GM23338 (cell line): ENCODE results near the gene FKBP1A. TPM values are rescaled to one million over a fixed set of nuclear protein-coding genes. Genes with fewer than 3 reads are reported as not detected.

Experiments
- ATAC-seq: fragments of 200-7000 bp; cut with Tn5 transposase; 3 replicates; pipeline ENCODE4 v1.9.1; 2020
- DNase-seq: peaks from one replicate; pipeline ENCODE4 v3.0.0-alpha.2; 2015; ENCODE audit warnings: low spot score
- H2AFZ ChIP-seq: fragments of 200-600 bp; sonication (generic); 2 replicates; pipeline ENCODE4 v1.8.0; 2016; ENCODE audit warnings: antibody characterized with exemption, mild to moderate bottlenecking, moderate library complexity
- H3F3A ChIP-seq: fragments of 200-600 bp; sonication (generic); replicated peaks from 2 replicates; pipeline ENCODE4 v1.8.0; 2017; ENCODE audit warnings: antibody characterized with exemption, mixed run types, low read depth
- H3K27ac ChIP-seq: fragments of 200-600 bp; sonication (generic); 2 replicates; pipeline ENCODE4 v1.6.1; 2016; ENCODE audit warnings: low read depth
- H3K27me3 ChIP-seq: fragments of 200-600 bp; sonication (generic); 2 replicates; pipeline ENCODE4 v1.8.0; 2016; ENCODE audit warnings: mild to moderate bottlenecking, mixed run types, moderate library complexity; ENCODE audit not compliant: insufficient read depth
- H3K36me3 ChIP-seq: fragments of 200-600 bp; sonication (generic); 2 replicates; pipeline ENCODE4 v1.8.0; 2016; ENCODE audit warnings: mild to moderate bottlenecking; ENCODE audit not compliant: insufficient read depth
- H3K4me1 ChIP-seq: fragments of 200-600 bp; sonication (generic); 2 replicates; pipeline ENCODE4 v1.8.0; 2016; ENCODE audit warnings: mild to moderate bottlenecking, moderate library complexity; ENCODE audit not compliant: insufficient read depth
- H3K4me2 ChIP-seq: fragments of 200-600 bp; sonication (generic); 2 replicates; pipeline ENCODE4 v1.7.1; 2017; ENCODE audit warnings: mixed run types
- H3K4me3 ChIP-seq: fragments of 200-600 bp; sonication (generic); 2 replicates; pipeline ENCODE4 v1.6.1; 2016; ENCODE audit warnings: mixed run types
- H3K79me2 ChIP-seq: fragments of 200-600 bp; sonication (generic); replicated peaks from 2 replicates; pipeline ENCODE4 v1.8.0; 2017; ENCODE audit warnings: mild to moderate bottlenecking; ENCODE audit not compliant: insufficient read depth
- H3K9me2 ChIP-seq: fragments of 200-600 bp; sonication (generic); 2 replicates; pipeline ENCODE4 v1.8.0; 2017; ENCODE audit not compliant: insufficient read depth
- H4K20me1 ChIP-seq: fragments of 200-600 bp; sonication (generic); replicated peaks from 2 replicates; pipeline ENCODE4 v1.8.0; 2017; ENCODE audit warnings: mild to moderate bottlenecking; ENCODE audit not compliant: insufficient read depth
- H3K27ac Mint-ChIP-seq: 2 replicates; pipeline ENCODE4 v1.8.0; 2020; ENCODE audit warnings: inconsistent platforms, mild to moderate bottlenecking, moderate library complexity, mixed read lengths
- H3K27me3 Mint-ChIP-seq: 3 replicates; pipeline ENCODE4 v1.8.0; 2022; ENCODE audit warnings: low read depth, mild to moderate bottlenecking, moderate library complexity, mixed read lengths, inconsistent platforms; ENCODE audit not compliant: insufficient read depth, poor library complexity
- H3K36me3 Mint-ChIP-seq: 3 replicates; pipeline ENCODE4 v1.8.0; 2021; ENCODE audit warnings: low read depth, mild to moderate bottlenecking, inconsistent platforms, moderate library complexity, mixed read lengths
- H3K4me1 Mint-ChIP-seq: 3 replicates; pipeline ENCODE4 v1.8.0; 2020; ENCODE audit warnings: mild to moderate bottlenecking, inconsistent platforms, mixed read lengths
- H3K4me3 Mint-ChIP-seq: 3 replicates; pipeline ENCODE4 v1.8.0; 2021; ENCODE audit warnings: moderate library complexity, mild to moderate bottlenecking, inconsistent platforms, mixed read lengths
- H3K9me3 Mint-ChIP-seq: 3 replicates; pipeline ENCODE4 v1.8.0; 2020; ENCODE audit warnings: moderate library complexity, mild to moderate bottlenecking, inconsistent platforms, mixed read lengths
- CREB1 ChIP-seq: fragments of 250-450 bp; sonication (Bioruptor Pico); IDR thresholded peaks from 2 replicates; pipeline ENCODE4 v1.5.0; 2020; ENCODE audit warnings: low read depth, mild to moderate bottlenecking, moderate library complexity
- CTCF ChIP-seq, 2 experiments: fragments of 200-600 bp in 1 of 2; sonication (generic) in 1 of 2; conservative IDR thresholded peaks; 2 replicates each; pipeline versions ENCODE4 v1.5.1 to v1.6.1; 2016 to 2017; ENCODE audit warnings: antibody characterized with exemption in 2 of 2, low read depth in 2 of 2, mild to moderate bottlenecking in 2 of 2, moderate library complexity in 1 of 2
- ETS1 ChIP-seq: IDR thresholded peaks from 2 replicates; pipeline ENCODE4 v1.6.1; 2016; ENCODE audit warnings: antibody characterized with exemption
- EZH2 ChIP-seq: fragments of 200-600 bp; sonication (generic); IDR thresholded peaks from one replicate; pipeline ENCODE4 v1.8.0; 2017; ENCODE audit warnings: antibody characterized with exemption, mild to moderate bottlenecking, low read depth; ENCODE audit not compliant: unreplicated experiment
- EZH2phosphoT487 ChIP-seq: fragments of 200-600 bp; sonication (generic); IDR thresholded peaks from one replicate; pipeline ENCODE4 v1.8.1; 2018; ENCODE audit warnings: antibody characterized with exemption; ENCODE audit not compliant: unreplicated experiment
- JUNB ChIP-seq: IDR thresholded peaks from one replicate; pipeline ENCODE4 v1.6.1; 2016; ENCODE audit warnings: antibody characterized with exemption; ENCODE audit not compliant: unreplicated experiment
- NANOG ChIP-seq: IDR thresholded peaks from 2 replicates; pipeline ENCODE4 v1.6.1; 2016; ENCODE audit warnings: antibody characterized with exemption, borderline replicate concordance
- POLR2AphosphoS5 ChIP-seq: IDR thresholded peaks from 2 replicates; pipeline ENCODE4 v1.6.1; 2016; ENCODE audit warnings: antibody characterized with exemption, low read depth
- REST ChIP-seq: IDR thresholded peaks from one replicate; pipeline ENCODE4 v1.6.1; 2018; ENCODE audit warnings: antibody characterized with exemption; ENCODE audit not compliant: unreplicated experiment
- STAT1 ChIP-seq: IDR thresholded peaks from one replicate; pipeline ENCODE4 v1.6.1; 2016; ENCODE audit warnings: antibody characterized with exemption; ENCODE audit not compliant: unreplicated experiment
- ZNF114 ChIP-seq: fragments of 250-450 bp; sonication (Bioruptor Pico); IDR thresholded peaks from 2 replicates; pipeline ENCODE4 v1.5.0; 2020; ENCODE audit warnings: mild to moderate bottlenecking, moderate library complexity
- ZNF331 ChIP-seq: fragments of 250-450 bp; sonication (Bioruptor Pico); IDR thresholded peaks from 2 replicates; pipeline ENCODE4 v1.5.0; 2020; ENCODE audit warnings: low read depth, mild to moderate bottlenecking, moderate library complexity
- ZNF462 ChIP-seq: fragments of 250-450 bp; sonication (Bioruptor Pico); IDR thresholded peaks from 2 replicates; pipeline ENCODE4 v1.5.0; 2020; ENCODE audit warnings: mild to moderate bottlenecking, moderate library complexity
- polyA plus RNA-seq: library from polyadenylated mRNA; unstranded; fragments of >200 nt; fragmentation: Nextera tagmentation; extraction: Ambion mirVana; gene quantifications from 2 replicates; pipeline ENCODE4 v1.2.1, GENCODE V29; 2016
- total RNA-seq: library from RNA; depleted of rRNA; stranded (reverse); fragments of >200 nt; shearing (Covaris generic); gene quantifications from 2 replicates; pipeline ENCODE4 v1.2.3, GENCODE V29; 2014

The FKBP1A gene
- total and polyA plus RNA-seq, 2 experiments from 2014 or later, result 171 to 350 TPM

GRCh38 chr20:1388741-1389483, 3.9 kb downstream of the FKBP1A start:
- Mint-ChIP-seq H3K27ac (peak overlapping the region; percentile 0; the same call in 1 of the 2 replicates), H3K4me1 (peaks cover 50% of the 10 kb centered on the region), H3K36me3 (peaks cover 2% of the 10 kb centered on the region; the same call in 1 of the 3 replicates), H3K9me3 (no peaks in the 10 kb centered on the region; the same call in 2 of the 3 replicates), H3K27me3 (peaks cover 5% of the 10 kb centered on the region), H3K4me3 (peak overlapping the region; percentile 13; the same call in 1 of the 3 replicates)
- peaks cover 88% of the 10 kb centered on the region for H3K79me2 ChIP-seq
- H3K27ac ChIP-seq, result peak overlapping the region; percentile 55; the same call in 1 of the 2 replicates
- 0 out of 2 replicates have a peak overlapping the region, but pooled peaks have one; percentile 29 for H3K4me3 ChIP-seq
- H4K20me1 ChIP-seq, result peaks cover 73% of the 10 kb centered on the region
- no peak for ATAC-seq
- no peak for DNase-seq
- H3K27me3 ChIP-seq, result no peaks in the 10 kb centered on the region
- no peaks in the 10 kb centered on the region for H3K36me3 ChIP-seq
- no peak overlapping the region for H2AFZ ChIP-seq
- TF ChIP-seq ETS1 (no peak), JUNB (no peak), POLR2AphosphoS5 (no peak), CREB1 (CRISPR knock-in tag) (no peak), REST (no peak), ZNF114 (CRISPR knock-in tag) (no peak), EZH2 (no peak), STAT1 (no peak), EZH2phosphoT487 (no peak), ZNF462 (CRISPR knock-in tag) (no peak), ZNF331 (no peak), CTCF (conservative IDR thresholded peaks at IDR 0.05; ENCODE audit: low read depth in 2 of 2) (no peak), NANOG (no peak)
- peaks cover 39% of the 10 kb centered on the region for H3K4me1 ChIP-seq
- H3K9me2 ChIP-seq, result peaks cover 4% of the 10 kb centered on the region; the same call in 1 of the 2 replicates
- 0 out of 2 replicates have a peak, but pooled peaks cover 5% of the 10 kb centered on the region for H3F3A ChIP-seq
- peak overlapping the region; percentile 57 for H3K4me2 ChIP-seq
